ENCODE results near the gene PSMC2. TPM values are rescaled to one million over a fixed set of nuclear protein-coding genes. Genes with fewer than 3 reads are reported as not detected.

Gene PSMC2
- total RNA-seq, 1 donor from 2014 or later, result 182 TPM

DNA sequence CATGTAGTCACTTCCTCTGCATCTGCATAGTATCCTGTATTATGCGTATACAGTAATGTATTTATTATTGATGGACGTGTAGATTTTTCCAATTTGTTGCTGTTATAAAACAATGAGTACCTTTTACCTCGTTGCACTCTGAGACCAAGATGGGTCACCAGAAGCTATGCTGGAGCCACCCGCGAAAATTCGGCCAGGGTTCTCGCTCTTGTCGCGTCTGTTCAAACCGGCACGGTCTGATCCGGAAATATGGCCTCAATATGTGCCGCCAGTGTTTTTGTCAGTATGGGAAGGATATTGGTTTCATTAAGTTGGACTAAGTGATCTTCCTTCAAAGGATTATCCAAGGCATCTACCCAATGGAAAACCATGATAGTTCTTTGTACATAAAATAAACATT, 1.0 kb downstream of the PSMC2 start:
- DNase-seq (ENCODE audit: low read depth) (peak; percentile 3), FAIRE-seq (no peak)
- no peaks in the 10 kb centered on the region for H3K27me3 ChIP-seq (ENCODE audit: control insufficient read depth, insufficient read depth, low read length)
- TF ChIP-seq, protein P1, sequence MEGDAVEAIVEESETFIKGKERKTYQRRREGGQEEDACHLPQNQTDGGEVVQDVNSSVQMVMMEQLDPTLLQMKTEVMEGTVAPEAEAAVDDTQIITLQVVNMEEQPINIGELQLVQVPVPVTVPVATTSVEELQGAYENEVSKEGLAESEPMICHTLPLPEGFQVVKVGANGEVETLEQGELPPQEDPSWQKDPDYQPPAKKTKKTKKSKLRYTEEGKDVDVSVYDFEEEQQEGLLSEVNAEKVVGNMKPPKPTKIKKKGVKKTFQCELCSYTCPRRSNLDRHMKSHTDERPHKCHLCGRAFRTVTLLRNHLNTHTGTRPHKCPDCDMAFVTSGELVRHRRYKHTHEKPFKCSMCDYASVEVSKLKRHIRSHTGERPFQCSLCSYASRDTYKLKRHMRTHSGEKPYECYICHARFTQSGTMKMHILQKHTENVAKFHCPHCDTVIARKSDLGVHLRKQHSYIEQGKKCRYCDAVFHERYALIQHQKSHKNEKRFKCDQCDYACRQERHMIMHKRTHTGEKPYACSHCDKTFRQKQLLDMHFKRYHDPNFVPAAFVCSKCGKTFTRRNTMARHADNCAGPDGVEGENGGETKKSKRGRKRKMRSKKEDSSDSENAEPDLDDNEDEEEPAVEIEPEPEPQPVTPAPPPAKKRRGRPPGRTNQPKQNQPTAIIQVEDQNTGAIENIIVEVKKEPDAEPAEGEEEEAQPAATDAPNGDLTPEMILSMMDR (IDR thresholded peaks at IDR 0.05; ENCODE audit: insufficient read depth, low read length, severe bottlenecking), result no peak
- H3K4me3 ChIP-seq (ENCODE audit: low read depth, low read length), result peak overlapping the region; percentile 53
- peaks cover 2% of the 10 kb centered on the region for H3K36me3 ChIP-seq (ENCODE audit: control insufficient read depth, insufficient read depth, low read length)

- no peaks in the 10 kb centered on the region for H3K27me3 ChIP-seq (ENCODE audit: control insufficient read depth, insufficient read depth, low read length)
- TF ChIP-seq, protein P1 (IDR thresholded peaks at IDR 0.05; ENCODE audit: insufficient read depth, low read length, severe bottlenecking), result no peak
- FAIRE-seq (no peak), DNase-seq (ENCODE audit: low read depth) (no peak)
- peak overlapping the region; percentile 53 for H3K4me3 ChIP-seq (ENCODE audit: low read depth, low read length)
- peaks cover 2% of the 10 kb centered on the region for H3K36me3 ChIP-seq (ENCODE audit: control insufficient read depth, insufficient read depth, low read length)
These were observed 1.5 kb downstream of the PSMC2 start for GRCh38 chr7:103348959-103349358.

DNA sequence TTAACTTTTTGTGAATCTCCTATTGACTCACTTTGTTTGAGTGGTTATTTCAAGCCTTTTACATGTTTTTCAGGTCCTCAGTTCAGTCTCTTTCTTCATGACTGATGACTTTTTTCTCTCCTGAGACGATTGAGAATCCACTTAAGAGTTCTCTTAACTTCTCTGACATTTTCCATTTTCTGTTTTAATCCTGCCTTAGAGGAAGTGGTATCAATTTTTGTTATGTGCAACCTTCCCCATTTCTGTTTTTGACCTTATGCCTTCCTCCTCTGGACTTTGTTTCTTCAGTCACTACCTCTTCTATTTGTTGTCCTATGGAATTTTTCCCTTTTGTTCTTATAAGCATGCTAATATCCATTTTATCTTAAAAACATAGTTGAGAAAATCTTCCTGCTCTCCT, 2.4 kb downstream of the PSMC2 start:
- Histone ChIP-seq H3K27me3 (ENCODE audit: control insufficient read depth, insufficient read depth, low read length) (no peaks in the 10 kb centered on the region), H3K4me3 (ENCODE audit: low read depth, low read length) (no peak overlapping the region), H3K36me3 (ENCODE audit: control insufficient read depth, insufficient read depth, low read length) (peaks cover 3% of the 10 kb centered on the region)
- TF ChIP-seq, protein P1 (IDR thresholded peaks at IDR 0.05; ENCODE audit: insufficient read depth, low read length, severe bottlenecking), result no peak
- DNase-seq (ENCODE audit: low read depth), result no peak
- FAIRE-seq, result no peak

- peaks cover 8% of the 10 kb centered on the region for H3K36me3 ChIP-seq (ENCODE audit: control insufficient read depth, insufficient read depth, low read length)
- FAIRE-seq, result no peak
- no peak overlapping the region for H3K4me3 ChIP-seq (ENCODE audit: low read depth, low read length)
- DNase-seq (ENCODE audit: low read depth), result no peak
- H3K27me3 ChIP-seq (ENCODE audit: control insufficient read depth, insufficient read depth, low read length), result peaks cover 1% of the 10 kb centered on the region
- TF ChIP-seq, protein P1 (IDR thresholded peaks at IDR 0.05; ENCODE audit: insufficient read depth, low read length, severe bottlenecking), result no peak
These were observed 22.0 kb downstream of the PSMC2 start for GRCh38 chr7:103369432-103369831.

DNA sequence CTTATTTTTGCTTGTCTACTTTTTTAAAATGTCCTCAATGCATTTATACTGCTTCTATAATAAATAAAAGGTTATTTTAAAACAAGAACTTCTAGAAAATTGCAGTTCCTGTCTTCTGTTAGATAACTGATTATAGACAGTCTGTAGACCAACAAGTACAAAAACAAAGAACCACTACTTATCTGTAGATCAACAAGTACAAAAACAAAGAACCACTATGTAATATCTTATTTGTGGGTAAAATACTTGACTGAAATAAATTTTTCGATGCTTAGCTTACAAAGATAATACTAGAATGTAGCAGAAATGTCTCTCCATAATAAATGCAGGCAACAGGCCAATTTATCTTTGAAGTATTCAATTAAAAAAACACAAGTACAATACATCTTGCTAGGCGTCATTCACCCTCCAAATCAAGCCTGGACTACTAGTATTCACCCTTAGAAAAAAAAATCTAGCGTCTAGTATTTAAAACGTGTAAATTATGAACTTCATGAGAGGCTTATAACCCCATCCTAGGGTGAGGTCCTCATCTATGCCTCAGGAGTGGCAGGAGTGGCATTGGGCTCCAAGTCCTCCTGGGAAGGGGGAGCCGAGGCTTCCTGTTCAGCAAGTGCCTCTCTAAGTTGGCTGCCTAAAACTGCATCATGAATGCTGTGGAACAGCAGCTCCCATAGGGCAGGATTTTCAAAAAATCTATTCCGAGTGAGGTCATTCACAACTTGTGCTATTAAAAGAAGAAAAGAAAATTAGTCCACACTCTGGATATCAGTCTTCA, 26.6 kb downstream of the PSMC2 start:
- Histone ChIP-seq H3K27me3 (ENCODE audit: control insufficient read depth, insufficient read depth, low read length) (peaks cover 1% of the 10 kb centered on the region), H3K4me3 (ENCODE audit: low read depth, low read length) (no peak overlapping the region), H3K36me3 (ENCODE audit: control insufficient read depth, insufficient read depth, low read length) (no peaks in the 10 kb centered on the region)
- FAIRE-seq, result no peak
- no peak for DNase-seq (ENCODE audit: low read depth)
- TF ChIP-seq, protein P1 (IDR thresholded peaks at IDR 0.05; ENCODE audit: insufficient read depth, low read length, severe bottlenecking), result no peak

Measured in bronchial epithelial cell (primary cell).